HEK293T (cell line): ENCODE results near the gene TAS1R2.

ENCODE experiments used
- BHLHE40 ChIP-seq: fragments of 450-650 bp; IDR thresholded peaks from 2 replicates; pipeline ENCODE4 v1.6.1; 2016; ENCODE audit warnings: mild to moderate bottlenecking, moderate library complexity, borderline replicate concordance
- L3MBTL2 ChIP-seq: fragments of 450-650 bp; conservative IDR thresholded peaks from 2 replicates; pipeline ENCODE4 v1.6.1; 2016; ENCODE audit warnings: mild to moderate bottlenecking
- PKNOX1 ChIP-seq: fragments of 450-650 bp; IDR thresholded peaks from 2 replicates; pipeline ENCODE4 v1.6.1; 2016

- TF ChIP-seq BHLHE40 (no peak), L3MBTL2 (no peak), PKNOX1 (no peak)
These were observed 45.0 kb downstream of the TAS1R2 start for GRCh38 chr1:18814425-18814824.
